IPS DF 6.9 (cell line): ENCODE data around the gene SVIL.
"Not testable (repeated sequence)": the region's sequence is repeated elsewhere in the genome, so short reads cannot be mapped to it uniquely, and the experiment has no call there.

Experiments
- DNase-seq: peaks from one replicate; pipeline ENCODE4 v3.0.0-alpha.2; 2013; ENCODE audit warnings: low read depth, low spot score
- H3K27ac ChIP-seq: one replicate; pipeline ENCODE4 v1.5.1; 2013; ENCODE audit warnings: low read length, control low read depth
- H3K27me3 ChIP-seq: 2 replicates; pipeline ENCODE4 v1.6.1; 2013; ENCODE audit warnings: mild to moderate bottlenecking, low read length; ENCODE audit not compliant: control insufficient read depth, insufficient read depth
- H3K36me3 ChIP-seq: 2 replicates; pipeline ENCODE4 v1.6.1; 2013; ENCODE audit warnings: low read length; ENCODE audit not compliant: control insufficient read depth, insufficient read depth
- H3K4me1 ChIP-seq: 2 replicates; pipeline ENCODE4 v1.6.1; 2013; ENCODE audit warnings: low read length; ENCODE audit not compliant: control insufficient read depth, insufficient read depth
- H3K4me3 ChIP-seq: 2 replicates; pipeline ENCODE4 v1.5.1; 2013; ENCODE audit warnings: mild to moderate bottlenecking, low read length
- H3K9me3 ChIP-seq: 2 replicates; pipeline ENCODE4 v1.6.1; 2013; ENCODE audit warnings: low read length, inconsistent platforms; ENCODE audit not compliant: control insufficient read depth, insufficient read depth
- WGBS: extraction: QIAGEN DNeasy Blood & Tissue Kit; methylation state at CpG from one replicate; pipeline ENCODE4 v1.1.7; 2013; ENCODE audit warnings: mixed read lengths, missing lambda C conversion rate; ENCODE audit not compliant: insufficient read length, insufficient coverage; 5-methylcytosine and 5-hydroxymethylcytosine counted together

Gene SVIL

GRCh38 chr10:29563006-29563405, 71.8 kb downstream of the SVIL start:
- H3K9me3 ChIP-seq, H3K27me3 ChIP-seq, H3K27ac ChIP-seq, H3K36me3 ChIP-seq, DNase-seq, H3K4me3 ChIP-seq, H3K4me1 ChIP-seq: not testable (repeated sequence)
- WGBS = no CpG with 5 or more reads among the region's 7 CpGs

GRCh38 chr10:29559996-29560395, 74.8 kb downstream of the SVIL start:
- no peaks in the 10 kb centered on the region for H3K36me3 ChIP-seq
- WGBS = no CpG with 5 or more reads among the region's 4 CpGs
- DNase-seq = no peak
- H3K4me3 ChIP-seq = no peak overlapping the region
- H3K27ac ChIP-seq = no peak overlapping the region
- no peaks in the 10 kb centered on the region for H3K27me3 ChIP-seq
- no peaks in the 10 kb centered on the region for H3K9me3 ChIP-seq
- peaks cover 1% of the 10 kb centered on the region; the same call in 1 of the 2 replicates for H3K4me1 ChIP-seq

- 0 out of 2 replicates have a peak, but pooled peaks cover 3% of the 10 kb centered on the region for H3K4me1 ChIP-seq
- no peak overlapping the region for H3K27ac ChIP-seq
- no CpG with 5 or more reads among the region's 3 CpGs for WGBS
- no peak for DNase-seq
- no peaks in the 10 kb centered on the region for H3K27me3 ChIP-seq
- no peaks in the 10 kb centered on the region for H3K9me3 ChIP-seq
- no peak overlapping the region for H3K4me3 ChIP-seq
- H3K36me3 ChIP-seq = no peaks in the 10 kb centered on the region
Observed at GRCh38 chr10:29557665-29558064, 77.1 kb downstream of the SVIL start.

- no peak overlapping the region for H3K27ac ChIP-seq
- no peaks in the 10 kb centered on the region for H3K27me3 ChIP-seq
- H3K4me3 ChIP-seq = no peak overlapping the region
- H3K36me3 ChIP-seq = no peaks in the 10 kb centered on the region
- WGBS = no CpG with 5 or more reads among the region's 8 CpGs
- H3K9me3 ChIP-seq = no peaks in the 10 kb centered on the region
- H3K4me1 ChIP-seq = 0 out of 2 replicates have a peak, but pooled peaks cover 3% of the 10 kb centered on the region
- no peak for DNase-seq
Observed at GRCh38 chr10:29555746-29556481, 78.9 kb downstream of the SVIL start.

- no peak overlapping the region for H3K27ac ChIP-seq
- WGBS = no CpG with 5 or more reads among the region's 6 CpGs
- no peak for DNase-seq
Observed at GRCh38 chr10:29555091-29555745, 79.6 kb downstream of the SVIL start.

GRCh38 chr10:29554660-29555059, 80.1 kb downstream of the SVIL start:
- 0 out of 2 replicates have a peak, but pooled peaks cover 3% of the 10 kb centered on the region for H3K4me1 ChIP-seq
- H3K36me3 ChIP-seq = no peaks in the 10 kb centered on the region
- H3K4me3 ChIP-seq = no peak overlapping the region
- no peaks in the 10 kb centered on the region for H3K27me3 ChIP-seq
- no peak for DNase-seq
- H3K27ac ChIP-seq = no peak overlapping the region
- H3K9me3 ChIP-seq = no peaks in the 10 kb centered on the region
- WGBS = no CpG with 5 or more reads among the region's 9 CpGs

More at GRCh38 chr10:29555091-29555745, 79.6 kb downstream of the SVIL start:
- Histone ChIP-seq H3K9me3 (no peaks in the 10 kb centered on the region), H3K4me3 (no peak overlapping the region), H3K36me3 (no peaks in the 10 kb centered on the region), H3K4me1 (0 out of 2 replicates have a peak, but pooled peaks cover 3% of the 10 kb centered on the region), H3K27me3 (no peaks in the 10 kb centered on the region)

GRCh38 chr10:29553544-29554250, 81.1 kb downstream of the SVIL start:
- Histone ChIP-seq H3K4me1 (0 out of 2 replicates have a peak, but pooled peaks cover 3% of the 10 kb centered on the region), H3K4me3 (no peak overlapping the region; the same call in 1 of the 2 replicates), H3K27me3 (no peaks in the 10 kb centered on the region), H3K27ac (no peak overlapping the region), H3K9me3 (no peaks in the 10 kb centered on the region), H3K36me3 (no peaks in the 10 kb centered on the region)
- no CpG with 5 or more reads among the region's 13 CpGs for WGBS
- DNase-seq = no peak

- DNase-seq, H3K27me3 ChIP-seq, H3K4me3 ChIP-seq, H3K36me3 ChIP-seq, H3K9me3 ChIP-seq, H3K4me1 ChIP-seq, H3K27ac ChIP-seq: not testable (repeated sequence)
- WGBS = no CpG with 5 or more reads among the region's 9 CpGs
Observed at GRCh38 chr10:29553116-29553515, 81.7 kb downstream of the SVIL start.

- not testable (repeated sequence) for H3K9me3 ChIP-seq, H3K27ac ChIP-seq, H3K4me3 ChIP-seq, H3K36me3 ChIP-seq, H3K4me1 ChIP-seq, DNase-seq, H3K27me3 ChIP-seq
- no CpG with 5 or more reads among the region's 3 CpGs for WGBS
Observed at GRCh38 chr10:29549493-29549892, 85.3 kb downstream of the SVIL start.

GRCh38 chr10:29546773-29547313, 87.9 kb downstream of the SVIL start:
- Histone ChIP-seq H3K27me3 (no peaks in the 10 kb centered on the region), H3K4me3 (no peak overlapping the region), H3K27ac (no peak overlapping the region), H3K4me1 (0 out of 2 replicates have a peak, but pooled peaks cover under 1% of the 10 kb centered on the region), H3K36me3 (no peaks in the 10 kb centered on the region), H3K9me3 (no peaks in the 10 kb centered on the region)
- no peak for DNase-seq
- no CpG with 5 or more reads among the region's 2 CpGs for WGBS
